GM04504 (cell line): ENCODE results near the gene SURF4.
"Not testable (repeated sequence)": the region's sequence is repeated elsewhere in the genome, so short reads cannot be mapped to it uniquely, and the experiment has no call there.

Experiments
- DNase-seq: peaks from one replicate; pipeline ENCODE4 v3.0.0-alpha.2; 2012; ENCODE audit warnings: low read depth

The SURF4 gene

DNA sequence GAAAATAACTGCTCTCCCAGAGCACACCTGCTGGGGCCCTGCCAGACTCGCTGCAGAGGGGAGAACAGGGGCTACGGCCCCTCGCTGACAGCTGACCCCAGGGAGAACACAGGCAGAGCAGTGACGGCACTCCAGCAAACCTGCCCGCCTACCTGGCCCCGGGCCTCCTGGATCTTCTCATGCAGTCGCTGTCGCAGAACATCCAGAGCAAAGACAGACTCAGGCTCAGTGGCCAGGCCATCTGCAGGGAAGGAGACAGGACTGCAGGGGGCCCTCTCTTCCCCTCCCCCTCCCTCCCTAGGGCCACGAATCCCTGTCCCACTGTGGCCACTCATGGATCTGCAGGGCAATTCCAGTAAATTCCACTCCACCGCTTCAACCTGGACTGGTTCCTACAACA, 42.3 kb downstream of the SURF4 start:
- DNase-seq: no peak

DNA sequence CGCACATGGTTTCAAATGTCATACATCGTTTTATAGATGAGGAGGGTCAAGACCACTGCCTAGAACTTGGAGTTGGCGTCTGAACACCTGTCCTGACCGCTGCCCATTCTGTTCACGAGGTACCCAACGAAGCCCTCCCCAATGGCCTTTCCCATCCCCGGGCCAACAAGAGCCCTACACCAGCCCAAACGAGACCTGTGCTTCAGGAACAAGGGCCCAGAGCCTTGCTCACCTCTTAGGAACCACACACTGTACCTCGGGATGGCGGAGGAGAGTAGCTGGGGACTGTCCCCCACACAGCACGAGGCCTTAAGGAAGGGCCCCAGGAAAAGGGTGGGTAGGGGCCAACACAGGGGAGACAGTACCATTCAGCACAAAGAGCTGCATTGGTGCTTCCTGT, 42.8 kb downstream of the SURF4 start:
- DNase-seq: no peak

DNA sequence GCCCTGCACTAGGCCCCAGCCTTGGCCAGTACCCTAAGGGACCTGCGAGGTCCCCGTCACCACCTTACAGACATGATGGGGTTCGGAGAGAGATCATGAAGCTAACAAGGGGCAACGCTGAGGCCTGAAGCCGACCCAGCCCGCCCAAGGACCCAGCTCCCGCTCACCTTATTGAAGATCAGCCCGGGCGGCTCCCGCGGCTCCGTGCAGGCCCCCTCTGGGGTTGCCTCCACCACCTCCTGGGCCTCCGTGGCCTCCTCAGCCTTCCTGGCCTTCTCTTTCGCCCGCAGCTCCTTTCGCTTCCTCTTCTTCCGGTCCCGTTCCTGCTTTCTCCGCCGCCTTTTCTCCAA, 43.5 kb downstream of the SURF4 start:
- DNase-seq: no peak

DNA sequence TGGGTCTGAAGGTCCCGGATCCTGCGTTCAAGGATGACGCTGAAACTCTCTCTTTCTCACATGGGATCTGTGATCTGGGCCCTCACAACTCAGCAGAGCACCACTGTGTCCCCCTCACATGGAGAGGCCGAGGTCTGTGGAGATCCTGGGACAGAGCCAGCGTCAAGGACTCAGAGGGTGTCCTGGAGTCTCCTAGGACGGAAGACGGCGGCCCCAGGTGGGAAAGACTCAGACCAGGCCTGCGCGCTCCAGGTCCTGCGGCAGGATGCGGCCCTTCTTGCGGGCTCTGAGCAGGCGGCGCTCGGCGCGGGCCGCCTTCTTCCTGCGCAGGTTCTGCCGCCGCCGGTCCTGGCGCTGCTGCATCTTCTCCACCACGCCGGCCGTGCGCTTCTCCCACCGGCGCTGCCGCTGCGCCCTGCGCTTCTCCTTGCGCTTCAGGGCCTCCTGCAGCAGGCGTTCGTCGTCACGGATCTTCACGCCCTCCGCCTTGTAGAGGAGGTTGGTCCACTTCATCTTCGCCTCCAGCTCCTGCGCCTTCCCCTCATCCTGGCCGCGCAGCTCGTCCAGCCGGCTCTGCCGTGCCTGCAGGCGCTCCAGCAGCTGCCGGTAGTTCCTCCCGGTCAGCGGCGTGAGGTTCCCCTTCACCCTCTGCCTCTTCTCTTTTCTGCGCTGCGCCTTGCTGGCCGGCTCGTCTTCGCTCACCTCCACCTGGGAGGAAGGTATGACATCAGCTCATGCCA, 44.0 kb downstream of the SURF4 start:
- DNase-seq: no peak

DNA sequence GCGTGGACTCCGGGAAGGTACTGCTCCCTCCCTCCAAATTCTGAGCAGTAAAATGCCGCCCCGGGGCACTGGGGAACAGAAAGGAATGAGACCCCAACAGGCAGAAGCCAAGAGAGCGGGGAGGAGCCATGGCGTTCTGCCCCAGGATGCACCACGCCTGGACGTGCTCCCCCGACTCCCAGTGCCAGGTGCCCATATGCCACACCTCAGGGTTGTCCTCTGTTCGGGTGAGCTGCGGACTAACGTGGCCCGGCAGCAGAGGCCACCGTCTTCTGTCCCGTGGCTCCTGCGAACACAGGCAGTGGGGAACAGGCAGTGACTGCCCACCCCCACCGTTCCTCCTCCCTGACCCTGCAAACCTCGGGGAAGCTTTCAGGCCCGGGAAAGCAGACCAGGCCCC, 44.6 kb downstream of the SURF4 start:
- no peak for DNase-seq

DNA sequence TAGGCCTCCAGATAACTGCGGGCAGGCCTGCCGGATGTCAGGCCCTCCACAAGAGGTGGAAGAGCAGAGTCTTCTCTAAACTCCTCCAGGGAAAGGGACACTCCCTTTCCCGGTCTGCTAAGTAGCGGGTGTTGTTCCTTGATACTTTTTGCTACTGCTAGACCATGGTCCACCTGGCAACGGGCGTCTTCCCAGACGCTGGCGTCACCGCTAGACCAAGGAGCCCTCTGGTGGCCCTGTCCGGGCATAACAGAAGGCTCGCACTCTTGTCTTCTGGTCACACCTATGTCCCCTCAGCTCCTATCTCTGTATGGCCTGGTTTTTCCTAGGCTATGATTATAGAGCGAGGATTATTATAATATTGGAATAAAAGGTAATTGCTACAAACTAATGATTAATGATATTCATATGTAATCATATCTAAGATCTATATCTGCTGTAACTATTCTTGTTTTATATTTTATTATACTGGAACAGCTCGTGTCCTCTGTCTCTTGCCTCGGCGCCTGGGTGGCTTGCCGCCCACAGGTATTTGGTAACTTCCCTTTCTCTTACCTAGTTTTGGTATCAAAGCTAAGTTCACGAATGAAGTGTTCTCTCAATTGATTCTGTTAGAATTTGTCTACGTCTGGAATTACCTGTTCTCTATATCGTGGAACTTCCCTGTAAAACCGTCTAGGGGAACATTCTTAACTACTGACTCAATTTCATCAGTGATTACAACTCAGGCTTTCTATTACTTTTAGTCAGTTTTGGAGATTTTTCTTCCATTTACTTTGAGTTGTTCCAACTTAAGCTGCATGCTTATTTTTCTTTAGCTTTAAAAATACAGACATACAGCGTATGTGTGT, 46.3 kb downstream of the SURF4 start:
- DNase-seq: not testable (repeated sequence)

DNA sequence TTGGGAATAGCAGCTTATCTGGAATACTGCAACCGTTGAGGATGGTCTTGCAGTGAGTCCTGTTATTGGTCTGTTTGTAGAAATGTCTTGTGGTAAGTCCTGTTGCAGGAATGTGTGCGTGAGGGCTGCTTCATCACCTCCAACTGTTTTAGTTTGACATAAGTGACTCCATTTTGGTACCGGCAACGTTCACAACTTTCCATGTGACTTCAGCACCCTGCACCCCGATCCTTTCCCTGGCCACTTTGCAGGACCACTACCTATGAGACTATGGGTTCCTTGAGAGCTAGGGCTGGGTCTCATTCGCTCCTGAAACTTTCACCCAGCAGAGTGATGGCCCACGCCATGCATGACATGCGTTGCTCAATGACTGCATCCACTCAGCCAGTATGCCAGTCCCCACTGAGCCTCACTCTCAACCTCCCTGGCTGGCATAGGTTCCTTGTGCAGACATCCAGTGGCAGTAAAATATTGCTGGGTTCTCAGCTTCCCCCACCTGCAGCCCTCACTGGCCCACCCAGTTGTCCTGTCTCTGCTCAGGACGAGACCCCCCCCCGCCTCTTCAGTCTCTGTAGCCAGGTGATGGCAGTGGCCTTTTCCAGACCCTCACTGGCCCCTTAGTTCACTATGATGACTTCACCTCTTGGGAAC, 47.9 kb downstream of the SURF4 start:
- no peak for DNase-seq

DNA sequence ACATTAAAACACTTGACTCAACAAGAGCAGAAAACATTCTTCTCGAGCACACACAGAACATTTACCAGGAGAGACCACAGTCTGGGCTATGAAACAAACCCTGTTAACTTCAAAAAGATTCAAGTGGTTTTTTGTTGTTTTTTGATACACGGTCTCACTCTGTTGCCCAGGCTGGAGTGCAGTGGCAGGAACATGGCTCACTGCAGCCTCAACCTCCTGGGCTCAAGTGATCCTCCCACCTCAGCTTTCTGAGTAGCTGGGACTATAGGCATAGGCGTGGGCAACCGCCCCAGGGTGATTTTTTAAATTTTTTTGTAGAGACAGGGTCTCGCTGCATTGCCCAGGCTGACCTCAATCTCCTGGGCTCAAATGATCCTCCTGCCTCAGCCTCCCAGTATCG, 48.8 kb downstream of the SURF4 start:
- DNase-seq: not testable (repeated sequence)

DNA sequence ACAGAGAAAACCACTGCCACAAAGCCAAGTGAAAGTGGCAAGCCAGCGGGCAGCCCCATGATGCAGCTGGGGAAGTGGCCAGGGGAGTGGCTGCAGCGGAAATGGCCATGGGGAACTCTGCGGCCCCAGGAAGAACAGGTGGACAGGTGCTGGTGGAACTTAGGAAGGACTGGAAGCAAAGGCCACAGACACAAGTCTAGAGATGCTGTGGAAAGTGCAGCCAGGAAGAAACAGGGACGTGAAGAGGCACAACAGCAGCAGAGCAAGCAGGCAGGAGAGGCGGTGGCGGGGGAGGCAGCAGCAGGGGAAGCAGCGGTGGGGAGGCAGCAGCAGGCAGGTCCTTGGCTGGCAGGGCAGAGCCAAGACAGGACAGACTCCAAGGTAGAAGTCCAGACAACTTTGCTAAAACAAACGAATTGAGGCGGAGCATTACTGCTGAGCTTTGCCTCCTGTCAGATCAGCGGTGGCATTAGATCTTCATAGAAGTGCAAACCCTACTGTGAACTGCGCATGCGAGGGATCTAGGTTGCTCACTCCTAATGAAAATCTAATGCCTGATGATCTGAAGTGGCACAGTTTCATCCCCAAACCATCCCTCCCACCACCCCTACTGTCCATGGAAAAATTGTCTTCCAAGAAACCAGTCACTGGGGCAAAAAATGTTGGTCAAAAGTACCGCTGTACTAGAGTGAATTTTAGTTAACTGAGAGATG, 51.7 kb downstream of the SURF4 start:
- DNase-seq: no peak

DNA sequence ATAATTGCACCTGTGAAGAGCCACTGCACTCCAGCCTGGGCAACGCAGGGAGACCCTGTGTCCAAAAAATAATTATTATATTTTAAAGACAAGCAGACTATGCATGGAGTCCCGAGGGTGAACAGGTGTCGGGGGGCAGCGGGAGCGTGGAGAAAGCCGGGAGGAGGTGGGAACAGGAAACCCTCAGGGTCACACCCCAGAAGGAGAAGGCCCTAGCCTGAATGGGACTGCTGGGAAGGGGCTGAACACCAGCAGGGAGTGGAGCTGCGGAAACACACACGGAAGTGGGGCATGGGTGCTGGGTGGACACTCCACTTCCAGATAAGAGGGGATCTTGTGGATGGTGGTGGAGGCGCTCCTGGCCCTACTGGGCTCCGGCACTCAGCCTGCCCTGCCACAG, 52.6 kb downstream of the SURF4 start:
- no peak for DNase-seq

DNA sequence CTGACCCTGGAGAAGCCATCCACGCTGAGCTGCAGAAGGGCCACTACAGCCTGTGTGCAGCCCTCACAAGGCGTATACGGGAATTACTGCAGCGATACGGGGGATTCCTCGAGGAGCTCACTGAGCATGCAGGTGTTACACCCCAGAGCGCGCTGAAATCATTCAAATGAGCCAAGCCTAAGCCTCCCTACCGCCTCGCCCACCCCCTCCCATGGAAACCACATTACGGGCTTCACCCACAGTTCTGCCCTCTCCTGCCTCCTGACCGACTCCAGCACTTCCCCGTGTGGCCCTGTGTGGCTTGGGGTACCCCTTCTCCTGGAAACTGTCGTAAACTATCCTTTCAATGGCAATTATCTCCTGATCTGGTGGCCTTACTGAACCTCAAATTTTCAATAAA, 53.2 kb downstream of the SURF4 start:
- DNase-seq: no peak

DNA sequence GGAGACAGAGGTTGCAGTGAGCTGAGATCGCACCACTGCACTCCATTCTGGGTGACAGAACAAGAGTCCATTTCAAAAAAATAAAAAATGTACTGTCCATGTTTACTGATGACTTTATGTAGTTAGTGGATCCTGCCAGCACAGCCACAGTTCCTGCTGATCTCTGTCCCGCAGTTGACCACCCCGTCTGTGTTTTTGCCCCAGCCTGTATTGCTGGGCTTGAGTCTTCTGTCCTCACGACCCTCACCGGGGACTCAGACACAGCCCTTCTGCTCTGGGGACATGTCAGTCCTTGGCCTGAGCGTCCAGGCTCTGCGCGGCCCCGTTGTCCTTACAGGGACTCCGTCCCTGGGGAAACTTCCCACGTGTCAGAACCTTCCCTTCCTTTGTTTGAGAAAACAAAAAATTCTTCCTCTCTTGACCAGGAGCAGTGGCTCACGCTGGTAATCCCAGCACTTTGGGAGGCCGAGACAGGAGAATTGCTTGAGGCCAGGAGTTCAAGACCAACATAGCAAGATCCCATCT, 54.4 kb downstream of the SURF4 start:
- DNase-seq: no peak

DNA sequence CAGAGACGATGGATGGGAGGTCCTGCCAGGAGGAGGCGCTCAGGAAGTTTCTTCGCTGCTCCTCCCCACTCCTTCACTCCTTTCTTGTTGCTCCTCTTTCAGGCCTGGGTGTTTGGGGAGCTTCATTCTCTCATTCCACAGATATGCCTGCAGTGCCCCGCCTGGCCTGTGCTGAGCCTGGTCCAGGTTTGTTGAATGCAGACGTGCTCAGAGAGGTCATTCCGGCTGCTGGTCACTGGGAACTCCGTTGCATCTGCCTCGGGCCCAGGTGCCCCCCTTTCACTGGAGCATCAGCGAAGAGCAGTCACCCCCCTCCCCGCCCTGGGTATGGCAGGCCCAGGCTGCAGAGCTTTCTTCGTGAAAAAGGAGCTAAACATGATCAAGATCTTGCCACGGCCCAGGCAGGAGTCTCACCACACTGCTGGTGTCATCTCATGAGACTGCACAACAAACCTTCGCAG, 55.4 kb downstream of the SURF4 start:
- DNase-seq: no peak

DNA sequence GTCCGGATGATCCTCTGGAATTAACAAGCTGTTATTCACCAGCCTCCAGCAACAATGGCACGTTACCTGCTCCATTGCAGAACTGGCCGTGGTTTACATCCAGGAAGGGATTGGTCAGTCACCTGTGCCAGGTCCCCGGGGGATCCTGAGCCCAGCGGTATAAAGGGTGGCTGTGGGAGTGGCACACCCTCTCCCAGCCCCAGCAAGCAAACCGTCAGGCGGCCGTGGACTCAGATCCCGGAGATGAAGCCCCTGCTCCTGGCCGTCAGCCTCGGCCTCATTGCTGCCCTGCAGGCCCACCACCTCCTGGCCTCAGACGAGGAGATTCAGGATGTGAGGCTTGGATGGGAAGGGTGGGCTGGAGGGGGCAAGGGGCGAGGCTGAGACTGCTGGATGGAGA, 58.3 kb downstream of the SURF4 start:
- not testable (repeated sequence) for DNase-seq

DNA sequence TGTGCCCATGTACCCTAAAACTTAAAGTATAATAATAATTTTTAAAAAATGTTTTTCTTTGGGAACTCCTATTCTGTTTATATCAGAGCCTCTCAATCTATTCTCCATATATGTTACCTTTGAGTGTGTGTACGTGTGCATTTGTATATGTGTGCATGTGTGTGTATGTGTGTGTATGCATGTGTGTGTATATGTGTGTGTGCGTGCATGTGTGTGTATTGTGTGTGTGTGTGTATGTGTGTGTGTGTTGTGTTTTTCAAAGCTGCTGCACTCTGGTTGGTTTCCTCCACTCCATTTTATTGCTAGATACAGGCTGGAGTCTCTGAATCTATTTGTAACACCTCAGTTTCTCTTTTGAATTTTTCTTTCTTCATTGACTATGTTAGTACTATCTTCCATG, 59.9 kb downstream of the SURF4 start:
- DNase-seq: no peak
